Mononuclear cell (primary cell): ENCODE measurements around the gene APOE. TPM values are rescaled to one million over a fixed set of nuclear protein-coding genes. Genes with fewer than 3 reads are reported as not detected.

Experiments used
- H3K27me3 ChIP-seq: 2 replicates; pipeline ENCODE4 v1.6.0; 2011; ENCODE audit warnings: low read length, control low read depth; ENCODE audit not compliant: insufficient read depth
- H3K4me1 ChIP-seq: 2 replicates; pipeline ENCODE4 v1.5.1; 2011; ENCODE audit warnings: mild to moderate bottlenecking, low read length, control low read depth; ENCODE audit not compliant: insufficient read depth
- H3K4me3 ChIP-seq: 2 replicates; pipeline ENCODE4 v1.5.1; 2011; ENCODE audit warnings: mild to moderate bottlenecking, low read length, moderate library complexity
- H3K9me3 ChIP-seq: 2 replicates; pipeline ENCODE4 v1.5.1; 2011; ENCODE audit warnings: low read depth, mild to moderate bottlenecking, control low read depth, low read length
- total RNA-seq: library from RNA; depleted of rRNA; stranded (reverse); fragments of >200 nt; gene quantifications from one replicate; pipeline ENCODE4 v1.2.3, GENCODE V29; 2012

The APOE gene
- total RNA-seq, 1 donor: 0.94 TPM

DNA sequence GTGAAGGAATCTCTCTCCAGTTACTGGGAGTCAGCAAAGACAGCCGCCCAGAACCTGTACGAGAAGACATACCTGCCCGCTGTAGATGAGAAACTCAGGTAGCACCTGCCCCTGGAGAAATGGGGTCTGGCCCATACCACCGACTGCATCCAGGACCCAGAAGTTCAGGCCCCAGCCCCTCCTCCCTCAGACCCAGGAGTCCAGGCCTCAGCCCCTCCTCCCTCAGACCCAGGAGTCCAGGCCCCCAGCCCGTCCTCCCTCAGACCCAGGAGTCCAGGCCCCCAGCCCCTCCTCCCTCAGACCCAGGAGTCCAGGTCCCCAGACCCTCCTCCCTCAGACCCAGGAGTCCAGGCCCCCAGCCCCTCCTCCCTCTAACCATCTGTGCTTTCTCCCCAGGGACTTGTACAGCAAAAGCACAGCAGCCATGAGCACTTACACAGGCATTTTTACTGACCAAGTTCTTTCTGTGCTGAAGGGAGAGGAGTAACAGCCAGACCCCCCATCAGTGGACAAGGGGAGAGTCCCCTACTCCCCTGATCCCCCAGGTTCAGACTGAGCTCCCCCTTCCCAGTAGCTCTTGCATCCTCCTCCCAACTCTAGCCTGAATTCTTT lies 43.3 kb downstream of the APOE start:
- no peaks in the 10 kb centered on the region for H3K27me3 ChIP-seq

DNA sequence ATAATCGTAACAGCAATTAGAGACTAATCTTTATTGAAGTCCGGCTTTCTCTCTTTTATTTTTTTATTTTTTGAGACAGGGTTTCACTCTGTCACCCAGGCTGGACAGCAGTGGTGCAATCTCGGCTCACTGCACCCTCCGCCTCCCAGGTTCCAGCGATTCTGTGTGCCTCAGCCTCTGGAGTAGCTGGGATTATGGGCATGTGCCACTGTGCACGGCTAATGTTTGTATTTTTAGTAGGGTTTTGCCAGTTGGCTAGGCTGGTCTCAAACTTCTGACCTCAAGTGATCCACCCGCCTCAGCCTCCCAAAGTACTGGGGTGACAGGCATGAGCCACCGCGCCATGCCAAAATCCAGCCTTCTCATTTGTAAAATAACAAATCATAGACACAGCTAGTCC lies 44.0 kb downstream of the APOE start:
- Histone ChIP-seq H3K27me3 (no peaks in the 10 kb centered on the region), H3K9me3 (no peaks in the 10 kb centered on the region), H3K4me3 (no peak overlapping the region), H3K4me1 (peaks cover 16% of the 10 kb centered on the region)

More for the DNA sequence above, 43.3 kb downstream of the APOE start:
- Histone ChIP-seq H3K4me1 (peaks cover 14% of the 10 kb centered on the region), H3K9me3 (no peaks in the 10 kb centered on the region), H3K4me3 (no peak overlapping the region)

DNA sequence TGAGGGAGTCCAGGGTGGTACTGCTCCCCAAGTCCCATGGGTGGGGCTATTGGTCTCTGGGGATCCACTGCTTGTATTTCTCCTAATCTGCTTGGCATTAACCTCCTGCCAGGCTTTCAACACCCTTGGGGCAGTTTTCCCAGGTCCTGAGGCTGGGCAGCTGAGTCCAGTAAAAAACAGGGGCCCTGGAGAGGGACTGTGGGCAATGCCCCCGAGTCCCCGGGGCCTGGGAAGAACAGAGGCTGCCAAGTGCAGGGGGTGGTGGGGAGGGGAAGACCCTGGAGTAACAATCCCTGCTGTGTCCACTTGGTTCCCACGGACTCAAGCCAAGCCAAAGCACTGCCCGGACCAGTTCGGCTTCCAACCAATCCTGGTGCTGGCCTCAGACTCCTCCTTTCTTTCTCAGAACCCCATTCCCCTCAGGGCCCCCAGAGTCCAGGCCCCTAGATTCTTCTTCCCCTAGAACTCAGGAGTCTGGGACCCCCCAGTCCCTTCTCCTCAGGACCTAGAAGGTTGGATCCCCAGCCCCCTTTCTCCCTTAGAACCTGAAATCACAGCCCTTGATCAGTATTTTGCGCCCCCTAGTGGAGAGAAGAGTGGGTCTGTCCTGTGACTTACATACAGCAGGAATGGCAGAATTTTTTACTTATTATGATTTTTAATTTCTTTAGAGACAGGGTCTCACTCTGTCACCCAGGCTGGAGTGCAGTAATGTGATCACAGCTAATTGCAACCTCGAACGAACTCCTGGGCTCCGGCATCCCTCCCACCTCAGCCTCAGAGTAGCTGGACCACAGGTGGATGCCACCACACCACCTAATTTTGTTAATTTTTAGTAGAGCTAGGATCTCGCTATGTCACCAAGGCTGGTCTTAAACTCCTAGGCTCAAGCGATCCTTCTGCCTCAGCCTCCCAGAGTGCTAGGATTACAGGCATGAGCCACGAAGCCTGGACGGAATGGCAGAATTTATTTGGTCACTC lies 45.9 kb downstream of the APOE start:
- Histone ChIP-seq H3K4me3 (no peak overlapping the region), H3K27me3 (no peaks in the 10 kb centered on the region), H3K9me3 (no peaks in the 10 kb centered on the region), H3K4me1 (peaks cover 25% of the 10 kb centered on the region)

DNA sequence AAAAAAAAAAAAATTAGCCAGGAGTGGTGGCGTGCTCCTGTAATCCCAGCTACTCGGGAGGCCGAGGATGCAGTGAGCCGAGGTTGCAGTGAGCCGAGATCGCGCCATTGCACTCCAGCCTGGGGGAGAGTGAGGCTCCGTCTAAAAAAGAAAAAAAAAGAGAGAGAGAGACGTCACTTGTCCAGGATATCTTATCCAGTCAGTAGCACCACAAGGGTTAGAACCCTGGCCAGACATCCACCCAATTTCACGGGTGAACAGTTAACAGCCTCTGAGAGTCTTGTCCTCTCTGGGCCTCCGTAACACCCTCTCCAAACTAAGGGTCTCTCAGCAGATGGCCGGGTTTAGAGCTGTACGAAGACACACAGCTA lies 48.7 kb downstream of the APOE start:
- peaks cover 43% of the 10 kb centered on the region for H3K4me1 ChIP-seq

DNA sequence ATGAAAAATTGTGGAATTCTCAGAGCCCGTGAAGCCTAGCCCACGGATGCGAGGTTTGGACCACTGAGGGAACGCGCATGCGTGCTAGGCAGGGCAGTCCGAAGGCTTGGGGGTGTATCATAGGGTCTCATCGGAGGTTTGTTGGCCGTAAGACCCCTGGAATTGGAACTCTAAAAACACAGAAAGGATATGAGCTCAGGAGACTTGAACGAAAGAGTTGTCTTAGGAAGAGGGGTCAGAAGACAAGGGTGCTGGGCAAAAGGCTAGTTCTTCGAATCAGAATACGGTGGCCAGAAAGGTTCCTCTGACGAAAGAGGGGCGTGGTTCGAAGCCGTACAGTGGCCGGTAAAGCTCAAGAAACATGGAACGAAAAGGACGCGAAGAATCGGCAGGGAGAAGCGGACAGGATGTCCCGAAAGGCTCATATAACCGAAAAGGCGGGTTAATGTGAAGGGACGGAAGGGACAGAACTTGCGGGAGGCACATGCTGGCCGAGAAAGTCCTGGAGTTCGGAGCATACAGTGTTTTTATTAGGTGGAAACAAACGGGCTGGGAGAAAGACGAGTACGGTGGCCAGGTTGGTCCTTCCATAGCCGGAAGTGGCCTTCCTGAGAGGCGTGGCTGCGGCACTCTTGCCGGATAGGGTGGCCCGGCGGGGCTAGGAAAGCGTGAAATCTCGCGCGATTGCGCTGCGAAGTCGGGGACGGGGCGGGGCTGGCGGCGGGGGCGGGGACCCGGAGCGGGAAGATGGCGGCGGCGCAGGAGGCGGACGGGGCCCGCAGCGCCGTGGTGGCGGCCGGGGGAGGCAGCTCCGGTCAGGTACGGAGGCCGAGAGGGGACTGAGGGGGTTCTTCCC lies 49.3 kb downstream of the APOE start, which contains the start of gene CLPTM1:
Gene CLPTM1, plus strand, starts transcription at position 732 of the 856 bp plus-strand sequence. Its CDS starts 16 bp downstream, at position 748.
- Histone ChIP-seq H3K4me3 (peak within 1 kb of the TSS; percentile 98), H3K9me3 (no peaks in the 10 kb centered on the region), H3K4me1 (peaks cover 49% of the 10 kb centered on the region), H3K27me3 (no peaks in the 10 kb centered on the region)

More for the DNA sequence above, 48.7 kb downstream of the APOE start:
- no peaks in the 10 kb centered on the region for H3K9me3 ChIP-seq
- no peaks in the 10 kb centered on the region for H3K27me3 ChIP-seq
- H3K4me3 ChIP-seq: peak overlapping the region; percentile 98

DNA sequence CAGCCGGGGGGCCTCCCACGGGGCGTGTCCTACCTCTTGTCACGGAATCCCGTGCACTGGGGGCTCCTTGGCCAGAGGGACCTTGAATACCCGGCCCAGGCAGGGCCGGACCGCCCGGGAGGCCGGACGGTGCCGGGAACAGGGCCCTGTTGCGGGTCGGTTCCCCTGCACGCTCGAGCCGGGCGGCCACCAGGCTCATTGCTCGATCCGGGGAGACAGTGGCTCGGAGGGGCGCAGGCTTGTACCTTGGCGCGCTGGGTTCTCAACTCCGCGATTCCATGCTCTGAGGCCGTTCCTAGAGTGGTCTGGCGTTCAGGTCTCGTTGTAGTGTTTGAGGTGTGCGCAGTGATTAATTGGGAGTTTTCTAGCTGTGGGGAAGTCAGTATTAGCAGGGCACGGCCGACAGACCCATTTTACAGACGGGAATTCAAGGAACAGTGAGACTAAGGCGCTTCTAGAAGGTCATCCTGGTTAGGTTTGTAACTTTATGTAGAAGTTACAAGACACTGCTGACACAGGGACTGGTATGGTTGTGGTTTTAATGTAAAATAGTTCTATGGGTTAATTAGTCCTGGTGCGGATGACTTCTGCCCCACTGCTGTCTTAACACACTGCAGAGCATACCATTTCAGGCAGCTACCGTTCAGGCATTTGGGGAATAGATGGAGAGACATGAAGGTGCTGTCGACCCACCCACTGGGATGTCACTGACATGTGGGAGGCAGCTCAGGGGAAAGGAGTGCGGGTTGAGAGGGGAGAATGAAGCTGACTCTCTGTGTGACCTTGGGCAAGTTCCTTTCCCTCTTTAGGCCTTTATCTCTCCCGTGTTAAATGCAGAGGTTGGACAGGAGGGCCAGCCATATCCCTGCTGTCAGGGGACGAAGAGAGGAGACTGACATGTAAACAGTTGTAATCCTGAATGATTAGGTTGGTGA lies 50.2 kb downstream of the APOE start:
- no peaks in the 10 kb centered on the region for H3K9me3 ChIP-seq
- H3K4me3 ChIP-seq: peak overlapping the region; percentile 98
- peaks cover 56% of the 10 kb centered on the region for H3K4me1 ChIP-seq
- H3K27me3 ChIP-seq: no peaks in the 10 kb centered on the region

DNA sequence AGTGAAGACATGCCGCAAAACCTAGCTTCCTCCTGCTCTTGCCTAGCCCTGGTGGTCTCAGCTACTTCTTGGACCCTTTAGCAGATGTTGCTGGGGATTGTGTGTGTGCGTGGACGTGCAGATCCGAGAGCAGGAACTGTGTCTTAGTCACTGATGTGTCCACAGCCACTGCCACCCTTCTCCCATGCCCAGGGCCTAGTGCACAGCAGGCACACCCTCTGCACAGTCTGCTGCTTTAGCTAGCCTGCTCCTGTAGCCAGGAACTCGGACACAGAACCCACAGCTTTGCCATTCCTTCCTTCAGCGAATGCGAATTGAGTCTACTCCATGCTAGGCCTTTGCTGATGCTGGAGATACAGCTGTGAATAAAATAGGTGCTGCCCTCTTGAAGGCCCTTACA lies 51.9 kb downstream of the APOE start:
- Histone ChIP-seq H3K4me3 (no peak overlapping the region), H3K4me1 (peaks cover 65% of the 10 kb centered on the region), H3K9me3 (no peaks in the 10 kb centered on the region), H3K27me3 (no peaks in the 10 kb centered on the region)

DNA sequence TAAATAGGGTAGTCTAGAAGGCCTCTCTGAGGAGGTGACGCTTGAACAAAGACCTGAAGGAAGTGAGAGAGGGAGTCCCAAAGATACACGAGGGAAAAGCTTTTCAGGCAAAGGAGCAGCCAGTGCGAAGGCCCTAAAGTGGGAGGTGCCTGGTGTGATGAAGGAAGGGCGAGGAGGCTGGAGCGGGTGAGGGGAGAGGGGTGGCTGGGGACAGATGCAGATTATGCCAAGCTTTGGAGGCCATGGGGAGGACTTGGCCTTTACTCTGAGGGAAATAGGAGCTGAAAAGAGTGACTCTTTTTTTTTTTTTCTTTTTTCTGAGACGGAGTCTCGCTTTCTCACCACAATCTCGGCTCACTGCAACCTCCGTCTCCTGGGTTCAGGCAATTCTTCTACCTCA lies 52.5 kb downstream of the APOE start:
- no peaks in the 10 kb centered on the region for H3K9me3 ChIP-seq
- H3K4me1 ChIP-seq: peaks cover 65% of the 10 kb centered on the region
- no peak overlapping the region for H3K4me3 ChIP-seq
- H3K27me3 ChIP-seq: no peaks in the 10 kb centered on the region

Other genes starting within 250 kb of the APOE start
- gene CEACAM19, start 234.3 kb upstream of the APOE start, total RNA-seq: 0.63 TPM
- not detected for gene CEACAM16, start 206.6 kb upstream of the APOE start, total RNA-seq
- gene BCL3, start 157.1 kb upstream of the APOE start, total RNA-seq: 33.0 TPM
- not detected for gene CBLC, start 127.9 kb upstream of the APOE start, total RNA-seq
- not detected for gene BCAM, start 96.7 kb upstream of the APOE start, total RNA-seq
- 22.1 TPM for gene NECTIN2, start 59.5 kb upstream of the APOE start, total RNA-seq
- 23.4 TPM for gene TOMM40, start 14.5 kb upstream of the APOE start, total RNA-seq
- not detected for gene APOC1, start 8.8 kb downstream of the APOE start, total RNA-seq
- not detected for gene APOC4, start 36.4 kb downstream of the APOE start, total RNA-seq
- not detected for gene APOC2, start 40.3 kb downstream of the APOE start, total RNA-seq
- 29.1 TPM for gene CLPTM1, start 49.6 kb downstream of the APOE start, total RNA-seq
- 42.9 TPM for gene RELB, start 95.7 kb downstream of the APOE start, total RNA-seq
- 49.4 TPM for gene CLASRP, start 133.2 kb downstream of the APOE start, total RNA-seq
- 1.2 TPM for gene ZNF296, start 170.7 kb downstream of the APOE start, total RNA-seq
- gene GEMIN7, start 173.5 kb downstream of the APOE start, total RNA-seq: 4.1 TPM
- gene PPP1R37, start 187.4 kb downstream of the APOE start, total RNA-seq: 14.0 TPM